OCI-M2 (cell line): ENCODE measurements around the gene TOMM20.
"Not testable (repeated sequence)": the region's sequence is repeated elsewhere in the genome, so short reads cannot be mapped to it uniquely, and the experiment has no call there.

ENCODE experiments used
- DNase-seq: peaks from one replicate; lab custom pipeline; 2025; ENCODE audit not compliant: unreplicated experiment; lab: John Stamatoyannopoulos, UW

TOMM20 gene

GRCh38 chr1:235085411-235086117 is 43.1 kb downstream of the TOMM20 start:
- not testable (repeated sequence) for DNase-seq

- DNase-seq = not testable (repeated sequence)
These were observed 47.8 kb downstream of the TOMM20 start for GRCh38 chr1:235080788-235081187.

GRCh38 chr1:235080297-235080657 is 48.4 kb downstream of the TOMM20 start:
- DNase-seq = not testable (repeated sequence)

GRCh38 chr1:235079443-235080296 is 49.0 kb downstream of the TOMM20 start:
- DNase-seq = no peak

GRCh38 chr1:235078480-235079381 is 49.9 kb downstream of the TOMM20 start:
- DNase-seq = no peak

- DNase-seq = no peak
These were observed 50.8 kb downstream of the TOMM20 start for GRCh38 chr1:235077571-235078479.

GRCh38 chr1:235077163-235077540 is 51.5 kb downstream of the TOMM20 start:
- no peak for DNase-seq

- DNase-seq = no peak
These were observed 52.0 kb downstream of the TOMM20 start for GRCh38 chr1:235076504-235077162.

- DNase-seq = no peak
These were observed 52.8 kb downstream of the TOMM20 start for GRCh38 chr1:235075777-235076308.

- no peak for DNase-seq
These were observed 53.4 kb downstream of the TOMM20 start for GRCh38 chr1:235075048-235075776.

- no peak for DNase-seq
These were observed 54.1 kb downstream of the TOMM20 start for GRCh38 chr1:235074523-235075047.

GRCh38 chr1:235073968-235074522 is 54.6 kb downstream of the TOMM20 start:
- no peak for DNase-seq

- no peak for DNase-seq
These were observed 55.2 kb downstream of the TOMM20 start for GRCh38 chr1:235073331-235073967.

- not testable (repeated sequence) for DNase-seq
These were observed 56.1 kb downstream of the TOMM20 start for GRCh38 chr1:235072577-235072976.

GRCh38 chr1:235072096-235072495 is 56.5 kb downstream of the TOMM20 start:
- no peak for DNase-seq

- no peak for DNase-seq
These were observed 57.8 kb downstream of the TOMM20 start for GRCh38 chr1:235070819-235071218.
